GM23248 (cell line): Measurements from ENCODE around the gene VPS37B.

ENCODE experiments used
- EZH2 ChIP-seq: fragments of 200-600 bp; sonication (generic); IDR thresholded peaks from 2 replicates; pipeline ENCODE4 v1.6.1; 2018; ENCODE audit warnings: antibody characterized with exemption, mild to moderate bottlenecking; ENCODE audit not compliant: insufficient read depth, poor library complexity, severe bottlenecking
- EZH2phosphoT487 ChIP-seq: fragments of 200-600 bp; sonication (generic); IDR thresholded peaks from 2 replicates; pipeline ENCODE4 v1.6.1; 2018; ENCODE audit warnings: antibody characterized with exemption, moderate library complexity, mild to moderate bottlenecking, low read depth; ENCODE audit not compliant: insufficient read depth

DNA sequence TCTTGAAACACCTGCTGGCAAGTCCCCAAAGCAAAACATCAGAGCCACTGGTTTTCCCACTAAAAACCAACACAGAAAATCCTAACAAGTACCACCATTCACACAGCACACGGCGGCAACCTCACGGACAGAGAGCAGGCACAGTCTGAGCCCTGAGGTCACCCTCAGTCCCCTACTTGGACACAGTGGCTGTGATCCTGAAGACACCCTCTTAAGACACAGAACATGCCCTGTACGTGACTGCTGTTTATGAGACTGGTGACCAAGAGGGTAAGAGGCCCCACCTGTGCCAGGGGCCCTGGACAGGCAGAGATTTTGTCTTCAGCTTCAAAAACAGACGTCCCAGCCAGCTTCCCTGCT is 31.1 kb downstream of the VPS37B start:
- TF ChIP-seq EZH2 = no peak
- no peak for TF ChIP-seq EZH2phosphoT487
